Left lung (tissue), 10 donors: ENCODE data around the gene OAS2. TPM values are rescaled to one million over a fixed set of nuclear protein-coding genes. Genes with fewer than 3 reads are reported as not detected.

ENCODE experiments used
- ATAC-seq: fragments of 200-7000 bp; cut with Tn5 transposase; one replicate; pipeline ENCODE4 v1.9.1; 2020; ENCODE audit warnings: moderate library complexity
- DNase-seq, 4 donors: peaks; one replicate each; pipeline ENCODE4 v3.0.0-alpha.2; 2013 to 2020
- H3K27ac ChIP-seq, 2 donors: fragments of 200-600 bp; sonication (generic) in 1 of 2; one replicate each; pipeline versions ENCODE4 v1.5.0 to v1.8.0; 2020 to 2021
- H3K27me3 ChIP-seq, 2 donors: fragments of 200-600 bp; sonication (generic) in 1 of 2; one replicate each; pipeline versions ENCODE4 v1.5.0 to v1.8.0; 2020 to 2021
- H3K36me3 ChIP-seq, 2 donors: fragments of 200-600 bp; sonication (generic) in 1 of 2; one replicate each; pipeline versions ENCODE4 v1.5.0 to v1.8.0; 2020 to 2021
- H3K4me1 ChIP-seq, 2 donors: fragments of 200-600 bp; one replicate each; pipeline ENCODE4 v1.8.0; 2021
- H3K4me3 ChIP-seq, 2 donors: fragments of 200-600 bp; sonication (generic) in 1 of 2; one replicate each; pipeline versions ENCODE4 v1.5.0 to v1.8.0; 2020 to 2021; ENCODE audit warnings: mild to moderate bottlenecking in 1 of 2
- H3K9me3 ChIP-seq, 2 donors: fragments of 200-600 bp; sonication (generic) in 1 of 2; one replicate each; pipeline versions ENCODE4 v1.5.0 to v1.8.0; 2020 to 2021
- CTCF ChIP-seq, 2 donors: fragments of 200-600 bp; sonication (generic) in 1 of 2; IDR thresholded peaks; one replicate each; pipeline versions ENCODE4 v1.5.0 to v1.8.0; 2021; ENCODE audit warnings: antibody characterized with exemption in 2 of 2
- intact Hi-C, 2 donors: fragments of 100-400 bp; cut with DNase I; formaldehyde crosslinking; loops; one replicate each; pipeline versions ENCODE4 v1.11.2 to v1.14.2; 2022
- polyA plus RNA-seq, 6 donors: library from polyadenylated mRNA; unstranded; fragments of 120-200 nt; gene quantifications; one replicate each; pipeline ENCODE4 v1.2.1, GENCODE V29; 2013; ENCODE audit not compliant: insufficient read length in 6 of 6
- total RNA-seq, 2 donors: library from RNA; stranded (reverse); fragmentation: NEBNext Ultra II Directional; extraction: Animal tissue kit (Norgen Biotek cat#: 25700); gene quantifications; one replicate each; pipeline ENCODE4 v1.2.1, GENCODE V29; 2021
- donor health status: DM: no; HTN: yes; CAD: no.
- donor health status: DM: no; HTN: no; CAD: no.

Gene OAS2
- total and polyA plus RNA-seq, 8 donors, result 5.5 to 35.3 (median 10.3) TPM

GRCh38 chr12:113007166-113007565 is 28.8 kb downstream of the OAS2 start:
- Histone ChIP-seq H3K27ac (no peak overlapping the region), H3K36me3 (peaks cover 0 to 93% of the 10 kb centered on the region in 2 donors), H3K27me3 (no peaks in the 10 kb centered on the region), H3K4me1 (no peaks in the 10 kb centered on the region), H3K9me3 (peaks cover 0 to 12% of the 10 kb centered on the region in 2 donors), H3K4me3 (no peak overlapping the region)
- ATAC-seq, result no peak
- TF ChIP-seq CTCF (IDR thresholded peaks at IDR 0.05), result no peak
- intact Hi-C loops, result no loop called here
- no peak for DNase-seq

GRCh38 chr12:113010701-113011100 is 32.4 kb downstream of the OAS2 start:
- no peak for ATAC-seq
- DNase-seq, result no peak
- TF ChIP-seq CTCF (IDR thresholded peaks at IDR 0.05), result no peak
- Histone ChIP-seq H3K9me3 (peaks cover 0 to 12% of the 10 kb centered on the region in 2 donors), H3K36me3 (peaks cover 0 to 58% of the 10 kb centered on the region in 2 donors), H3K4me3 (no peak overlapping the region), H3K4me1 (no peaks in the 10 kb centered on the region), H3K27me3 (no peaks in the 10 kb centered on the region), H3K27ac (no peak overlapping the region)
- intact Hi-C loops, result no loop called here

GRCh38 chr12:113014565-113014964 is 36.2 kb downstream of the OAS2 start:
- no peak for DNase-seq
- intact Hi-C loops, result no loop called here
- ATAC-seq, result no peak
- Histone ChIP-seq H3K9me3 (peaks cover 0 to 12% of the 10 kb centered on the region in 2 donors), H3K36me3 (peaks cover 0 to 21% of the 10 kb centered on the region in 2 donors), H3K27ac (no peak overlapping the region), H3K4me3 (no peak overlapping the region), H3K4me1 (no peaks in the 10 kb centered on the region), H3K27me3 (no peaks in the 10 kb centered on the region)
- TF ChIP-seq CTCF (IDR thresholded peaks at IDR 0.05), result no peak

GRCh38 chr12:113016796-113017195 is 38.5 kb downstream of the OAS2 start:
- DNase-seq (no peak), ATAC-seq (no peak)
- intact Hi-C loops, result no loop called here
- H3K9me3 ChIP-seq, result no peaks in the 10 kb centered on the region
- no peaks in the 10 kb centered on the region for H3K4me1 ChIP-seq
- H3K36me3 ChIP-seq, result no peaks in the 10 kb centered on the region
- no peaks in the 10 kb centered on the region for H3K27me3 ChIP-seq
- H3K4me3 ChIP-seq, result no peak overlapping the region
- no peak for TF ChIP-seq CTCF (IDR thresholded peaks at IDR 0.05)
- H3K27ac ChIP-seq, result no peak overlapping the region

GRCh38 chr12:113019025-113019424 is 40.7 kb downstream of the OAS2 start:
- no peak for DNase-seq
- no peaks in the 10 kb centered on the region for H3K27me3 ChIP-seq
- no peaks in the 10 kb centered on the region for H3K36me3 ChIP-seq
- no peaks in the 10 kb centered on the region for H3K9me3 ChIP-seq
- TF ChIP-seq CTCF (IDR thresholded peaks at IDR 0.05), result no peak
- H3K4me1 ChIP-seq, result no peaks in the 10 kb centered on the region
- no peak for ATAC-seq
- H3K27ac ChIP-seq, result no peak overlapping the region
- H3K4me3 ChIP-seq, result no peak overlapping the region
- intact Hi-C loops, result no loop called here
